Esophagus squamous epithelium (tissue), 5 donors: ENCODE measurements around the gene LRAT. TPM values are rescaled to one million over a fixed set of nuclear protein-coding genes. Genes with fewer than 3 reads are reported as not detected.
"Not testable (repeated sequence)": the region's sequence is repeated elsewhere in the genome, so short reads cannot be mapped to it uniquely, and the experiment has no call there.

Source experiments
- DNase-seq: peaks from one replicate; lab custom pipeline; 2025; lab: John Stamatoyannopoulos, UW
- H3K27ac ChIP-seq, 4 donors: fragments of 200-600 bp; sonication (generic); one replicate each; pipeline ENCODE4 v1.5.1; 2016 to 2019; ENCODE audit warnings: mild to moderate bottlenecking in 1 of 4
- H3K27me3 ChIP-seq, 4 donors: fragments of 200-600 bp; sonication (generic); 1 replicate in 3 of 4; 2 replicates in 1 of 4; pipeline versions ENCODE4 v1.5.1 to v1.6.0; 2017 to 2021; ENCODE audit warnings: antibody characterized with exemption in 1 of 4
- H3K36me3 ChIP-seq, 3 donors: fragments of 200-600 bp; sonication (generic); one replicate each; pipeline ENCODE4 v1.5.1; 2016 to 2019
- H3K4me1 ChIP-seq, 3 donors: fragments of 200-600 bp; sonication (generic); one replicate each; pipeline ENCODE4 v1.5.1; 2017 to 2019
- H3K4me3 ChIP-seq, 4 donors: fragments of 200-600 bp; sonication (generic); 1 replicate in 3 of 4; 2 replicates in 1 of 4; pipeline ENCODE4 v1.5.1; 2016 to 2019; ENCODE audit warnings: mild to moderate bottlenecking in 2 of 4, moderate library complexity in 1 of 4
- H3K9me3 ChIP-seq, 3 donors: fragments of 200-600 bp; sonication (generic); one replicate each; pipeline ENCODE4 v1.5.1; 2016 to 2019
- POLR2A ChIP-seq, 4 donors: fragments of 450-650 bp; IDR thresholded peaks; one replicate each; pipeline ENCODE4 v1.6.1; 2017; ENCODE audit warnings: antibody characterized with exemption in 4 of 4, mild to moderate bottlenecking in 4 of 4, moderate library complexity in 3 of 4
- WGBS, 2 donors: methylation state at CpG; one replicate each; pipeline ENCODE4 v1.1.5; 2018; 5-methylcytosine and 5-hydroxymethylcytosine counted together
- intact Hi-C: fragments of 100-400 bp; cut with DNase I; formaldehyde crosslinking; loops from one replicate; pipeline ENCODE4 v1.15.0; 2022
- total RNA-seq, 4 donors: library from RNA; depleted of rRNA; stranded (reverse); fragments of >200 nt; gene quantifications; one replicate each; pipeline ENCODE4 v1.1.0, GENCODE V29; 2016
- TF ChIP-seq, protein P1 (sequence below), 6 experiments: fragments of 450-650 bp in 4 of 6; fragments of 200-600 bp in 2 of 6; sonication (generic) in 2 of 6; IDR thresholded peaks; one replicate each; pipeline ENCODE4 v1.5.1; 2016 to 2019; ENCODE audit warnings: antibody characterized with exemption in 6 of 6, mild to moderate bottlenecking in 4 of 6, moderate library complexity in 4 of 6
- donor health status: DM: yes; HTN: yes; CAD: no.

Gene LRAT
- total RNA-seq, 4 donors from 2014 or later = 0.19 to 0.88 (median 0.32) TPM; not detected in 1

DNA sequence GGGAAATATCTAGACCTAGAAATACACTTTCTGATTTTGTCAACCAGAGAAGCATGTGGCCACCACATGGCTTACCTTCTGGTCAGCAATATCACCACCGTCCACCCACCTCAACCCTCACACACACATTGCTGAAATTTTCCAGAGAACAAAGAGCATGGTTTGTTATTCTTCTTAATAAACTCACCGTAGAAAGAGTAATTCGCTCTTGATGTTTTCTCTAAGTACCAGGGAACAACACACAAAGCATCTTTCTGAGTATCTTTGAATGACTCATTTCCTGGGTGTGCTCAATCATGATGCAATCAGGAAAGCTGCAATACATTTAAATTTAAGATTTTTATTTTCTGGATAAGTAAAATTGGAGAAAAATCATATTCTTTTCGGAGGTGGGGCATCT lies 24.7 kb upstream of the LRAT start:
- H3K4me3 ChIP-seq = no peak overlapping the region
- DNase-seq = no peak
- no peaks in the 10 kb centered on the region for H3K27me3 ChIP-seq
- no peaks in the 10 kb centered on the region for H3K36me3 ChIP-seq
- intact Hi-C loops = no loop called here
- no peaks in the 10 kb centered on the region for H3K4me1 ChIP-seq
- no peaks in the 10 kb centered on the region for H3K9me3 ChIP-seq
- no peak for TF ChIP-seq POLR2A (IDR thresholded peaks at IDR 0.05)
- TF ChIP-seq, protein P1, sequence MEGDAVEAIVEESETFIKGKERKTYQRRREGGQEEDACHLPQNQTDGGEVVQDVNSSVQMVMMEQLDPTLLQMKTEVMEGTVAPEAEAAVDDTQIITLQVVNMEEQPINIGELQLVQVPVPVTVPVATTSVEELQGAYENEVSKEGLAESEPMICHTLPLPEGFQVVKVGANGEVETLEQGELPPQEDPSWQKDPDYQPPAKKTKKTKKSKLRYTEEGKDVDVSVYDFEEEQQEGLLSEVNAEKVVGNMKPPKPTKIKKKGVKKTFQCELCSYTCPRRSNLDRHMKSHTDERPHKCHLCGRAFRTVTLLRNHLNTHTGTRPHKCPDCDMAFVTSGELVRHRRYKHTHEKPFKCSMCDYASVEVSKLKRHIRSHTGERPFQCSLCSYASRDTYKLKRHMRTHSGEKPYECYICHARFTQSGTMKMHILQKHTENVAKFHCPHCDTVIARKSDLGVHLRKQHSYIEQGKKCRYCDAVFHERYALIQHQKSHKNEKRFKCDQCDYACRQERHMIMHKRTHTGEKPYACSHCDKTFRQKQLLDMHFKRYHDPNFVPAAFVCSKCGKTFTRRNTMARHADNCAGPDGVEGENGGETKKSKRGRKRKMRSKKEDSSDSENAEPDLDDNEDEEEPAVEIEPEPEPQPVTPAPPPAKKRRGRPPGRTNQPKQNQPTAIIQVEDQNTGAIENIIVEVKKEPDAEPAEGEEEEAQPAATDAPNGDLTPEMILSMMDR (IDR thresholded peaks at IDR 0.05) = no peak
- 44 to 45% methylated on average over 4 of the region's 4 CpGs for WGBS, 2 donors
- H3K27ac ChIP-seq = no peak overlapping the region

DNA sequence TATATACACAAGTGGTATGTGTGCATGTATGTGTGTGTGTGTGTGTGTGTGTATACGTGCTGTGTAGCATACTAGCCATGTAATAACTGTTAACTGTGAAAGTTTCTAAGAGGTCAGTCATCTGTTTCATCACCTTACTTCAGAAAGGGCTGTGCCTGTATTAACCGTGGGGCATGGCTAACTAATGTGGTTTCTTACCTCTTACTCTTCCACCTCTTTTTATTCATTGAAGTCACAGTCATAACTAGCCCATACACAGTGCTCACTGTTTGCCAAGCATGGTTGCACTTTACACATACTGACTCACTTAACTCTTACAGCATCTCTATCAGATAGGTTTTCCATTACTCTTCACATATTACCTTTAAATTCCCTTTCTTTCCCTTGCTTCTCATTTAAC lies 23.7 kb upstream of the LRAT start:
- TF ChIP-seq POLR2A (IDR thresholded peaks at IDR 0.05) = no peak
- TF ChIP-seq, protein P1 (IDR thresholded peaks at IDR 0.05) = no peak
- WGBS, 2 donors = 26 to 28% methylated on average over 2 of the region's 2 CpGs
- Histone ChIP-seq H3K27me3 (no peaks in the 10 kb centered on the region), H3K36me3 (no peaks in the 10 kb centered on the region), H3K27ac (no peak overlapping the region), H3K9me3 (no peaks in the 10 kb centered on the region), H3K4me3 (no peak overlapping the region), H3K4me1 (no peaks in the 10 kb centered on the region)
- no peak for DNase-seq
- intact Hi-C loops = no loop called here

DNA sequence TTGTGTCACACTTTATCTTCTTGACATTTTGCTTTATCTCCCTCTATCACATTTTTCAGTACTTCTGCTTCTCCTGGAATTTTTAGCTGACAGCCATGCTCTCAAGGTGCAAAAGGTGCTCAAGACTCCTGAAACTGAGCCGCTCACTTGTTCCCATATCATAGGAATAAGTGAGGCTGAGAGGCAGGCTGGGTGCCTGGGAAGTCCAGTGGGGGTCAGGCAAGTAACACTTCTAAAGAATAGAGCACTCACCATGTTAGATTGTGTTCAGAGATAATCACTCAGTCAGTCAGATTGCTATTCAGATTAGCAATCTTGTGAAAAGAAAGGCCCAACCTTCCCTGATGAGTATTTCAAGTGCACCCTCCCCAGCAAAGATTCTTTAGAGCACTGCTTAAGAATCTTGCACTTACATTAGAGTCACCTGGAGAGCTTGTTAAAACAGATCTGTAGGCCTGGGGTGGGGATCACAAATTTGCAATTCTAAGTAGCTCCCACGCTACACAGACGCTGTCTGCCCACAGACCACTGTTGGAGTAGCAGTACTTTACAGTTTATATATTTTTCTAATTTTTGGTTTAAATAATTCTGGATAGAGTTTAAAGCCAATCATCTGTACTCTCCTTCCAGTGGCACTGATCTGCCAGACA lies 23.1 kb upstream of the LRAT start:
- no peaks in the 10 kb centered on the region for H3K27me3 ChIP-seq
- intact Hi-C loops = no loop called here
- H3K9me3 ChIP-seq = no peaks in the 10 kb centered on the region
- DNase-seq = no peak
- WGBS, 2 donors = 51 to 58% methylated on average over 2 to 3 of the region's 3 CpGs
- H3K27ac ChIP-seq = no peak overlapping the region
- no peaks in the 10 kb centered on the region for H3K36me3 ChIP-seq
- no peaks in the 10 kb centered on the region for H3K4me1 ChIP-seq
- no peak overlapping the region for H3K4me3 ChIP-seq
- no peak for TF ChIP-seq POLR2A (IDR thresholded peaks at IDR 0.05)
- TF ChIP-seq, protein P1 (IDR thresholded peaks at IDR 0.05) = no peak

DNA sequence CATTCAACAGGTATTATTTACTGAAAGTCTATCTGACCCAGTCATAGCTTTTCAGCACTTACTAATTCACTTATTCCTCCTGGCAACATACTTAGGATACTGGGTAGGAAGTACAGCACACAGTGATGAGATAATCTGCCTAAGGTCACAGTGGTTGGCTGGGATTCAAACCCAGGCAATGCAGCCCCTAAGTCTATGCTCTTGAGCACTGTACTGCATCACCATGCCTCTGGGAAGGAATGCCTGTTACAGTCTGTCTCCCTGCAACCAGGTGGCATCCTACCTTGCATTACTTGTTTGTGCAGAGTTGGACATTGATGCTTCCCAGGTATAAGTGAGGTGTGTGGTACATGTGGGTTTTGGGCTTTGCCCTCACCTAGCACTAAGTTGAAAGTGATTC lies 21.5 kb upstream of the LRAT start:
- Histone ChIP-seq H3K27me3 (no peaks in the 10 kb centered on the region), H3K9me3 (no peaks in the 10 kb centered on the region), H3K27ac (no peak overlapping the region), H3K36me3 (no peaks in the 10 kb centered on the region), H3K4me3 (no peak overlapping the region), H3K4me1 (no peaks in the 10 kb centered on the region)
- intact Hi-C loops = no loop called here
- no peak for TF ChIP-seq POLR2A (IDR thresholded peaks at IDR 0.05)
- TF ChIP-seq, protein P1 (IDR thresholded peaks at IDR 0.05) = no peak
- no peak for DNase-seq

DNA sequence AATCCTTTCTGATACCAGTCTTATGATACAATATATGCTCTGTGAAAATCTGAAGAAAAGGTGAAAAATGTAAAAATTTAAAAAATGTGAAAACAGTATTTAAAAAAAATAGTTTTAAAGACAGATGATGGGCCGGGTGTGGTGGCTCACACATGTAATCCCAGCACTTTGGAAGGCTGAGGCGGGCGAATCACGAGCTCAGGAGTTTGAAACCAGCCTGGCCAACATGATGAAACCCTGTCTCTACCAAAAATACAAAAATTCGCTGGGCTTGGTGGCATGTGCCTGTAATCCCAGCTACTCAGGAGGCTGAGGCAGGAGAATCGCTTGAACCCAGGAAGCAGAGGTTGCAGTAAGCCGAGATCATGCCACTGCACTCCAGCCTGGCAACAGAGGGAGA lies 20.2 kb upstream of the LRAT start:
- H3K4me3 ChIP-seq, H3K36me3 ChIP-seq, H3K27ac ChIP-seq, DNase-seq, H3K27me3 ChIP-seq, H3K9me3 ChIP-seq, intact Hi-C loops, H3K4me1 ChIP-seq: not testable (repeated sequence)
- WGBS, 2 donors = 67 to 75% methylated on average over 7 of the region's 7 CpGs

DNA sequence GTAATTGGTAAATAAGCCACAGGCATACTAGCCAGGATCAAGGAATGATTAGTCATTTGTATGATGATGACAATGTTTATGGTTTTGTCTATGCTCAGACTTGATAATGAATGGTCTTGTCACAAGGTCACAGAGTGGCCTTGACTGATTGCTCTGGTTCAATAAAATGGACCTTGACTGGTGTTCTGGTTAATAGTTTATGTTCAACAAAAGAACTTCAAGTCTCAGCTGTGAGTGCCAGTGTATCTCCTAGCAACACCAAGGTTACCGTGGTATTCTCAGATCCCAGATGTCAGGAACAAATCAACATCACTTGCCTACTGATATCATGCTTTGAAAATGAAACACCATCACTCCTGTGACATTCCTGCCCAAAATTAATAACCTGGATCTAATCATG lies 16.3 kb upstream of the LRAT start:
- DNase-seq = no peak
- TF ChIP-seq, protein P1 (IDR thresholded peaks at IDR 0.05) = no peak
- no peak for TF ChIP-seq POLR2A (IDR thresholded peaks at IDR 0.05)
- Histone ChIP-seq H3K27me3 (no peaks in the 10 kb centered on the region), H3K4me1 (no peaks in the 10 kb centered on the region), H3K36me3 (no peaks in the 10 kb centered on the region), H3K27ac (no peak overlapping the region), H3K4me3 (no peak overlapping the region), H3K9me3 (no peaks in the 10 kb centered on the region)
- 25 to 31% methylated on average over 1 of the region's 1 CpG for WGBS, 2 donors
- intact Hi-C loops = no loop called here
